K562 (cell line): ENCODE measurements around the gene NEDD9. TPM values are rescaled to one million over a fixed set of nuclear protein-coding genes. Genes with fewer than 3 reads are reported as not detected.

Experiments
- ATAC-seq: fragments of 200-7000 bp; cut with Tn5 transposase; 3 replicates; pipeline ENCODE4 v1.9.1; 2020; ENCODE audit warnings: moderate library complexity
- BruUV-seq: library from RNA; stranded (reverse); fragments of 400-500 nt; replicated peaks from 2 replicates; lab custom pipeline; 2021; lab: Mats Ljungman, UMichigan
- CTCF ChIA-PET: fragments of 300-600 bp; formaldehyde crosslinking; extraction: SDS; loops from one replicate; lab custom pipeline; 2021; ENCODE audit warnings: low intra/inter-chr PET ratio; lab: Yijun Ruan, JAX
- POLR2A ChIA-PET: fragments of 300-600, 350-650 bp; sonication (Branson Sonifier 250); formaldehyde crosslinking; extraction: SDS; loops from one replicate; lab custom pipeline; 2021; ENCODE audit warnings: antibody characterized with exemption, inconsistent platforms; lab: Yijun Ruan, JAX
- DNase-seq, 4 experiments: peaks; one replicate each; pipeline versions ENCODE4 v3.0.0 to v3.0.0-alpha.2; 2011 to 2018; ENCODE audit warnings: low spot score in 3 of 4, mixed read lengths in 3 of 4; ENCODE audit errors: extremely low read depth in 1 of 4
- FAIRE-seq: peaks from 2 replicates; lab custom pipeline; 2011; peaks lifted over from hg19 to GRCh38; lab: Jason Lieb, UNC
- H2AFZ ChIP-seq: 2 replicates; pipeline ENCODE4 v1.6.0; 2011; ENCODE audit warnings: low read depth, low read length, control low read depth, inconsistent platforms
- H3K27ac ChIP-seq: fragments of 200-600 bp; 3 replicates; pipeline ENCODE4 v1.8.0; 2011; ENCODE audit warnings: low read depth, mild to moderate bottlenecking, control low read depth, inconsistent platforms, low read length, moderate library complexity, mixed read lengths; ENCODE audit errors: extremely low read depth
- H3K27me3 ChIP-seq, 2 experiments: fragments of 300-600 bp in 1 of 2; 2 replicates in 1 of 2; 3 replicates in 1 of 2; pipeline versions ENCODE4 v1.6.0 to v1.8.0; 2011; ENCODE audit warnings: inconsistent platforms in 2 of 2, low read length in 2 of 2, mild to moderate bottlenecking in 1 of 2, mixed read lengths in 1 of 2, moderate library complexity in 1 of 2; ENCODE audit not compliant: control insufficient read depth in 2 of 2, insufficient read depth in 2 of 2
- H3K36me3 ChIP-seq: fragments of 300-600 bp; 3 replicates; pipeline ENCODE4 v1.8.0; 2011; ENCODE audit warnings: mild to moderate bottlenecking, low read length, inconsistent platforms; ENCODE audit not compliant: control insufficient read depth, insufficient read depth
- H3K4me1 ChIP-seq, 2 experiments: fragments of 200-600 bp in 1 of 2; replicated peaks in 1 of 2; 2 replicates in 1 of 2; 3 replicates in 1 of 2; pipeline versions ENCODE4 v1.5.1 to v1.8.0; 2011; ENCODE audit warnings: inconsistent platforms in 2 of 2, low read length in 2 of 2, mild to moderate bottlenecking in 1 of 2, mixed read lengths in 1 of 2, moderate library complexity in 1 of 2; ENCODE audit not compliant: control insufficient read depth in 2 of 2, insufficient read depth in 2 of 2
- H3K4me2 ChIP-seq: 2 replicates; pipeline ENCODE4 v1.6.1; 2011; ENCODE audit warnings: low read length, control low read depth, inconsistent platforms, mixed read lengths; ENCODE audit not compliant: insufficient read depth
- H3K4me3 ChIP-seq: fragments of 200-600 bp; sonication (generic), shearing (Covaris generic); 2 replicates; pipeline ENCODE4 v1.5.1; 2016; ENCODE audit warnings: control low read depth, inconsistent platforms
- H3K79me2 ChIP-seq: fragments of 200-600 bp; 3 replicates; pipeline ENCODE4 v1.8.0; 2011; ENCODE audit warnings: low read length, inconsistent platforms; ENCODE audit not compliant: control insufficient read depth, insufficient read depth
- H3K9ac ChIP-seq, 2 experiments: 2 replicates each; pipeline versions ENCODE4 v1.6.0 to v1.6.1; 2011; ENCODE audit warnings: low read depth in 2 of 2, low read length in 2 of 2, control low read depth in 1 of 2, inconsistent platforms in 1 of 2, mild to moderate bottlenecking in 1 of 2, mixed read lengths in 1 of 2; ENCODE audit not compliant: insufficient read depth in 1 of 2
- H3K9me1 ChIP-seq: one replicate; pipeline ENCODE4 v1.6.0; 2011; ENCODE audit warnings: inconsistent platforms, mild to moderate bottlenecking, low read length, moderate library complexity; ENCODE audit not compliant: control insufficient read depth, insufficient read depth
- H3K9me3 ChIP-seq: replicated peaks from 2 replicates; pipeline ENCODE4 v1.5.1; 2011; ENCODE audit warnings: low read depth, low read length, inconsistent platforms; ENCODE audit not compliant: control insufficient read depth, insufficient read depth
- H4K20me1 ChIP-seq: replicated peaks from 2 replicates; pipeline ENCODE4 v1.6.1; 2011; ENCODE audit warnings: low read length, inconsistent platforms, mixed read lengths; ENCODE audit not compliant: control insufficient read depth, insufficient read depth
- CBFA2T3 ChIP-seq: fragments of 450-650 bp; IDR thresholded peaks from 2 replicates; pipeline ENCODE4 v1.6.1; 2017
- CBX8 ChIP-seq: fragments of 200-600 bp; sonication (generic); IDR thresholded peaks from 2 replicates; pipeline ENCODE4 v1.6.1; 2012; ENCODE audit warnings: borderline replicate concordance, mixed run types, low read depth, mild to moderate bottlenecking, moderate library complexity, mixed read lengths, low read length, control low read depth, inconsistent platforms; ENCODE audit not compliant: poor library complexity, severe bottlenecking; ENCODE audit errors: extremely low read depth
- MXI1 ChIP-seq: IDR thresholded peaks from 2 replicates; pipeline ENCODE4 v1.6.1; 2011; ENCODE audit warnings: low read depth, mild to moderate bottlenecking, improper control_type of control experiment, low read length
- WGBS: fragments of 100-300 bp; shearing (Covaris generic); methylation state at CpG from one replicate; pipeline ENCODE4 v1.1.6; 2016; ENCODE audit warnings: low coverage, mixed read lengths; ENCODE audit not compliant: insufficient coverage; ENCODE audit errors: missing lambda C conversion rate; 5-methylcytosine and 5-hydroxymethylcytosine counted together
- in situ Hi-C: fragments of 300-500 bp; cut with MboI; formaldehyde crosslinking; loops from 4 replicates; pipeline ENCODE4 v1.15.0; 2018; ENCODE audit warnings: inconsistent platforms, mixed read lengths
- intact Hi-C: fragments of 100-400 bp; cut with micrococcal nuclease; formaldehyde crosslinking; loops from 2 replicates; pipeline ENCODE4 v1.14.2; 2022
- polyA plus RNA-seq, 8 experiments: library from polyadenylated mRNA; depleted of rRNA in 4 of 8; stranded (reverse) in 5 of 8; unstranded in 3 of 8; fragments of >200 nt; fragmentation: Nextera tagmentation in 2 of 8; fragmentation: Illumina TruSeq in 1 of 8; extraction: Ambion mirVana in 2 of 8; extraction: Trizol in 1 of 8; gene quantifications; 2 replicates each; pipeline versions ENCODE4 v1.2.1 to v1.2.3, GENCODE V29; 2011 to 2014; ENCODE audit warnings: inconsistent platforms in 1 of 8, missing spikeins in 1 of 8
- total RNA-seq, 7 experiments: library from RNA; depleted of rRNA in 6 of 7; stranded (reverse); fragments of >200 nt in 6 of 7; fragmentation: Illumina TruSeq in 2 of 7; extraction: Trizol in 2 of 7; gene quantifications; 2 replicates each; pipeline versions ENCODE4 v1.2.1 to v1.2.3, GENCODE V29; 2011 to 2021; ENCODE audit warnings: low replicate concordance in 1 of 7
- TF ChIP-seq, protein P1 (sequence below): fragments of 250-450 bp; sonication (Bioruptor Pico); IDR thresholded peaks from 2 replicates; pipeline ENCODE4 v1.8.0; 2022; ENCODE audit warnings: inconsistent platforms

The NEDD9 gene
- total and polyA plus RNA-seq, 9 of the 15 experiments (the other 6 are each of a cell fraction or from before 2014, with no cell fraction given), result 0.04 to 0.18 (median 0.15) TPM; not detected in 6

DNA sequence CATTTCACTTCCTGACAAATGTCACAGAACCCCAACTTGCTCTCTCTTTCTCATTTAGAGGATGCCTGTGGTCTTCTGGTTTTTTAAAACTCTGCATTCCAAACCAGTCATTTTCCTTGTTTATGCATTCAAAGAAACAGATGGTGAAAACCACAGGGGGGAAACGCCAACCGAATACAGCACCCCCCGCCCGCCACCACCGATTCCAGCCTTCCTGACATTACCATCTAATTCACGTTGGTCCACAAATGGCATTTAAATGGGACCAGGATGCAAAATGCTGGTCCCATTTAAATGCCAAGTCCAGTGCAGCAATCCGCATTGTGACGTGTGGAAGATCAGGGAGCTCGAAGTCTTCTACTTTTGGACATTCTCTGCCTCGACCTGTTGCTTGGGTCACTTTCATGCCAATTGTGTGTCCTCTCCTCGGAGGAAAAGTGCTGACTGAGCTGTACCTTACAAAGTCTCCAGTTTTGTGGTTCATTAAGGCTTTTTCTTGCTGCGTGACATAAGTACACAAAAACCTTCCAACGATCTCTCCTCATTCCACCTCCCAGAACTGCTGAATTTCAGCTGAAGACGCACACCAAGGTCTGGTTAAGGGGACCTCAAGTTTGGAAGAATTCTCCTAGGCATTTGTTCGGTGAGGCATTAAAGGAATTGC is 35.8 kb downstream of the NEDD9 start (continued):
- TF ChIP-seq, protein P1, sequence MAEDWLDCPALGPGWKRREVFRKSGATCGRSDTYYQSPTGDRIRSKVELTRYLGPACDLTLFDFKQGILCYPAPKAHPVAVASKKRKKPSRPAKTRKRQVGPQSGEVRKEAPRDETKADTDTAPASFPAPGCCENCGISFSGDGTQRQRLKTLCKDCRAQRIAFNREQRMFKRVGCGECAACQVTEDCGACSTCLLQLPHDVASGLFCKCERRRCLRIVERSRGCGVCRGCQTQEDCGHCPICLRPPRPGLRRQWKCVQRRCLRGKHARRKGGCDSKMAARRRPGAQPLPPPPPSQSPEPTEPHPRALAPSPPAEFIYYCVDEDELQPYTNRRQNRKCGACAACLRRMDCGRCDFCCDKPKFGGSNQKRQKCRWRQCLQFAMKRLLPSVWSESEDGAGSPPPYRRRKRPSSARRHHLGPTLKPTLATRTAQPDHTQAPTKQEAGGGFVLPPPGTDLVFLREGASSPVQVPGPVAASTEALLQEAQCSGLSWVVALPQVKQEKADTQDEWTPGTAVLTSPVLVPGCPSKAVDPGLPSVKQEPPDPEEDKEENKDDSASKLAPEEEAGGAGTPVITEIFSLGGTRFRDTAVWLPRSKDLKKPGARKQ (CRISPR knock-in tag), result no peak
- TF ChIP-seq MXI1, result no peak

GRCh38 chr6:11194356-11195218 is 37.9 kb downstream of the NEDD9 start:
- ATAC-seq, result no peak
- no peak overlapping the region for H3K9ac ChIP-seq
- TF ChIP-seq CBX8 (peak; percentile 22), CBFA2T3 (no peak)
- FAIRE-seq, result no peak
- no peaks in the 10 kb centered on the region for H3K9me3 ChIP-seq
- H3K4me3 ChIP-seq, result no peak overlapping the region
- H3K4me2 ChIP-seq, result no peak overlapping the region
- no peaks in the 10 kb centered on the region for H3K9me1 ChIP-seq
- H3K4me1 ChIP-seq, result no peaks in the 10 kb centered on the region
- H2AFZ ChIP-seq, result no peak overlapping the region
- CTCF ChIA-PET, result no interaction called here
- H3K27me3 ChIP-seq, result peaks cover 53 to 58% of the 10 kb centered on the region in 2 experiments
- DNase-seq, result no peak
- H3K79me2 ChIP-seq, result no peaks in the 10 kb centered on the region
- BruUV-seq, result no TSS peak
- no peaks in the 10 kb centered on the region for H3K36me3 ChIP-seq
- intact Hi-C loops (no loop called here), in situ Hi-C loops (no loop called here)
- no peak overlapping the region for H3K27ac ChIP-seq
- no peaks in the 10 kb centered on the region for H4K20me1 ChIP-seq
- POLR2A ChIA-PET, result no interaction called here
- WGBS, result 2% methylated on average over 12 of the region's 12 CpGs
